Testis (tissue), 2 donors: ENCODE results near the gene NEXN.

Experiments
- CTCF ChIP-seq, 3 experiments: fragments of 450-650 bp in 2 of 3; fragments of 200-600 bp in 1 of 3; sonication (generic) in 1 of 3; IDR thresholded peaks; one replicate each; pipeline ENCODE4 v1.5.1; 2016 to 2019; ENCODE audit warnings: antibody characterized with exemption in 3 of 3, mild to moderate bottlenecking in 2 of 3, moderate library complexity in 1 of 3
- POLR2A ChIP-seq: fragments of 450-650 bp; IDR thresholded peaks from one replicate; pipeline ENCODE4 v1.6.1; 2017; ENCODE audit warnings: antibody characterized with exemption, mild to moderate bottlenecking, moderate library complexity

GRCh38 chr1:77926561-77927357 is 38.3 kb downstream of the NEXN start:
- TF ChIP-seq CTCF (IDR thresholded peaks at IDR 0.05) (no peak), POLR2A (no peak)
